ENCODE data around the gene ZNF33B.

- TF ChIP-seq CTCF (conservative IDR thresholded peaks at IDR 0.05; ENCODE audit: low read length) = no peak
- TF ChIP-seq EZH2phosphoT487 (IDR thresholded peaks at IDR 0.05; ENCODE audit: borderline replicate concordance) = no peak
Observed at GRCh38 chr10:42548254-42548653, 90.1 kb downstream of the ZNF33B start.
